ENCODE data around the gene SH3BP5. TPM values are rescaled to one million over a fixed set of nuclear protein-coding genes. Genes with fewer than 3 reads are reported as not detected.

Gene SH3BP5
- total RNA-seq, 2 donors from 2014 or later = 5.5 to 9.3 TPM

DNA sequence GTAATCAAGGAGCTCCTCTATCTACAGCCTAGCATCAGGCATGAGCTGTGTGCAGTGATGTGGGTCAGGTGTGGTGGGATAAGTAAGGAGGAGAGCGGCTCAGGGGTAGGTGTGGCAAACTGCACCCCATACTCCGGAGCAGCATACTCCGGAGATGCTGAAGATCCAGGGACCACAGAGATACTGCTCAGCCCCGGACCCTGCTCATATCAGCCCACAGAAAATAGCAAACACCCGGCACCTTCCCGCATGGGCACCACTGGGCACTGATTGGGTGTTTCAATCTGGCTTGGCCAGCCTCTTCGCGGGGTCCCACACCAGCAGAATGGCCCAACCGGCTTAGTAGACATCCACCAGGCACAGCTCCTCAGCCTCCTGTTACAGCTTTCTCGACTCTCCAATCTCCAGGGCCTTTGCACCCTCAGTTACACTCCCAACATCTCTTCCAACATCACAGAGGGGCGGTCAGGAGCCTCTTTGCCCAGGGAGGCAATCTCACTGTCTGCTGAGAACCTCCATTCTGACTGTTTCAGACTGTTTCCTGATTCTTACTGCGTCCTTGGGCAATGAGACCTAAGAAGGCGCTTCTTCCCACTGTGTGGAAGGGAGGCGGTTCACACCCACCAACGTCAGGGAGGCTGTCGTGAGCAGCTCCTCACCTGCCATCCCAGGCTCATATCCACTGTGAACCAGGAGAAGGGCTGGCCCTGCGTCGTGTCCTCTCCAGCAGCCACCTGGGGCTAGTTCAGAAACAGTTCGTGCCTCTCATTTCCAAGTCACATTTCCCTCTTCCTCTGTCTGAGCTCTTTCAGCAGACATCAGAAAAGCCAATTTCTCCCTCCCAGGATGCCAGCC is 66.5 kb downstream of the SH3BP5 start:
- Histone ChIP-seq H3K27ac (no peak overlapping the region), H3K9ac (ENCODE audit: low read depth in 2 of 2, low read length in 2 of 2) (no peak overlapping the region), H3K27me3 (no peaks in the 10 kb centered on the region), H3K4me3 (no peak overlapping the region), H3K4me1 (no peaks in the 10 kb centered on the region), H3K36me3 (no peaks in the 10 kb centered on the region), H3K9me3 (no peaks in the 10 kb centered on the region)
- no peak for DNase-seq
- TF ChIP-seq, protein P1, sequence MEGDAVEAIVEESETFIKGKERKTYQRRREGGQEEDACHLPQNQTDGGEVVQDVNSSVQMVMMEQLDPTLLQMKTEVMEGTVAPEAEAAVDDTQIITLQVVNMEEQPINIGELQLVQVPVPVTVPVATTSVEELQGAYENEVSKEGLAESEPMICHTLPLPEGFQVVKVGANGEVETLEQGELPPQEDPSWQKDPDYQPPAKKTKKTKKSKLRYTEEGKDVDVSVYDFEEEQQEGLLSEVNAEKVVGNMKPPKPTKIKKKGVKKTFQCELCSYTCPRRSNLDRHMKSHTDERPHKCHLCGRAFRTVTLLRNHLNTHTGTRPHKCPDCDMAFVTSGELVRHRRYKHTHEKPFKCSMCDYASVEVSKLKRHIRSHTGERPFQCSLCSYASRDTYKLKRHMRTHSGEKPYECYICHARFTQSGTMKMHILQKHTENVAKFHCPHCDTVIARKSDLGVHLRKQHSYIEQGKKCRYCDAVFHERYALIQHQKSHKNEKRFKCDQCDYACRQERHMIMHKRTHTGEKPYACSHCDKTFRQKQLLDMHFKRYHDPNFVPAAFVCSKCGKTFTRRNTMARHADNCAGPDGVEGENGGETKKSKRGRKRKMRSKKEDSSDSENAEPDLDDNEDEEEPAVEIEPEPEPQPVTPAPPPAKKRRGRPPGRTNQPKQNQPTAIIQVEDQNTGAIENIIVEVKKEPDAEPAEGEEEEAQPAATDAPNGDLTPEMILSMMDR (IDR thresholded peaks at IDR 0.05) = no peak
- intact Hi-C loops (cut with DNase I) = loop anchor here (5.0 kb wide), 2 partner anchors 66 to 111 kb away; partner anchors contain the start of gene SH3BP5

DNA sequence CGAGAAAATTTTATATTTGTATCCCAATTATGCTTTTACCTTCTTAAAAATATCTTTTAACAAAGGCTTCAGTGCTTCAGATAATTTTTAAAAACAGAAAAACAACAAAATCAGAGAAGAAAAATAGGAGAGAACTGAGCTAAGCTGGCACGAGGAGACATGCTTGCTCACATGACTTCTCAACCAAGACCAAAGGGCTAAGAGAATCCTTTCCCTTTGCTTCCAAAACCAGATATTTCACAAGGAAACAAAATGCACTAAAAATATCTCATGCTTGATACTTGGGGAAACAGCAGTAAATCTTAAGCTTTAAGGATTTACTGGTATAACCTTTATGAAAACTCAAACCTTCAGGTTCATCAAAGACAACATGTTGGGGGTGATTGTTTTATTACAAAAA is 67.9 kb downstream of the SH3BP5 start:
- Histone ChIP-seq H3K36me3 (no peaks in the 10 kb centered on the region), H3K27ac (no peak overlapping the region), H3K4me3 (no peak overlapping the region), H3K9me3 (no peaks in the 10 kb centered on the region), H3K27me3 (no peaks in the 10 kb centered on the region), H3K4me1 (no peaks in the 10 kb centered on the region), H3K9ac (ENCODE audit: low read depth in 2 of 2, low read length in 2 of 2) (no peak overlapping the region)
- TF ChIP-seq, protein P1 (IDR thresholded peaks at IDR 0.05) = no peak
- intact Hi-C loops (cut with DNase I) = no loop called here
- no peak for DNase-seq

DNA sequence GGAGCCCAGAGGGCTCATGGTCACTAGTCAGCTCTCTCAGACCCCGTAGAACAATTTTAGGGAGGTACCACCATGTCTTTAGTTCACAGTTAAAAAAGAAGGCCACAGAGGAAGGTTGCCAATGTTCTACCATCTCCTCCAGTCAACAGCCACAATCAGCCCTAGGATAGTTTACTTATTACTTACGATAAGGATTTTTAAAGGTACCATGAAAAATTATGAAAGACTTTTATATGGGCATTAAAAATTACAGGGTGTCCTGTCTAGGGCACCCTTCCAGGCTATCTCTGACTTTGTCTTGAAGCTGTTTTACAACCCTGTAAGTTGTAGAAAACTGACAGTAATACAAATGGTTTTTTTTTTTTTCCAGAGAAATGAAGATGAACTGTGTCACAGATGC is 68.5 kb downstream of the SH3BP5 start:
- Histone ChIP-seq H3K9ac (ENCODE audit: low read depth in 2 of 2, low read length in 2 of 2) (no peak overlapping the region), H3K9me3 (no peaks in the 10 kb centered on the region), H3K27me3 (no peaks in the 10 kb centered on the region), H3K36me3 (no peaks in the 10 kb centered on the region), H3K27ac (no peak overlapping the region), H3K4me3 (no peak overlapping the region), H3K4me1 (no peaks in the 10 kb centered on the region)
- DNase-seq = no peak
- TF ChIP-seq, protein P1 (IDR thresholded peaks at IDR 0.05) = no peak
- intact Hi-C loops (cut with DNase I) = no loop called here

DNA sequence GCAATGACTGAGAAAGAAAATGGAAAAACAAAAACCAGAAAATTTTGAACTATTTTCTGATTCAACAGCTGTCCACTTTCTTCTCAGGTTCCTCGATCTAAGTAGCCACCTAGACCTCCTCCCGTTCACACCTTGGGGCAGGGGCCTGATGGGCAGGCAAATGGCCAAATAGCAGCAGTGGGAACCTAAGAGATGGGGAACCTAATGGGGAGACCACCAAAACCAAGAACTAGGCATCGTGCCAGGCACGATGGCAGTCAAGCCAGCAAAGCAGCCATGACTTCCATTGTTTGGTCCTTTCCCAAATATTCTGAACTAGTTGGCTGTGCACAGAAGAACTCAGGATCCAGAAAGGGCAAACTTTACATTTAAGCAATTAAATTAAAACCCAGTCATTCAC is 69.3 kb downstream of the SH3BP5 start:
- no peak overlapping the region for H3K9ac ChIP-seq (ENCODE audit: low read depth in 2 of 2, low read length in 2 of 2)
- no peaks in the 10 kb centered on the region for H3K27me3 ChIP-seq
- intact Hi-C loops (cut with DNase I) = no loop called here
- no peaks in the 10 kb centered on the region for H3K36me3 ChIP-seq
- DNase-seq = no peak
- no peaks in the 10 kb centered on the region for H3K9me3 ChIP-seq
- no peak overlapping the region for H3K27ac ChIP-seq
- no peak overlapping the region for H3K4me3 ChIP-seq
- TF ChIP-seq, protein P1 (IDR thresholded peaks at IDR 0.05) = no peak
- H3K4me1 ChIP-seq = no peaks in the 10 kb centered on the region

DNA sequence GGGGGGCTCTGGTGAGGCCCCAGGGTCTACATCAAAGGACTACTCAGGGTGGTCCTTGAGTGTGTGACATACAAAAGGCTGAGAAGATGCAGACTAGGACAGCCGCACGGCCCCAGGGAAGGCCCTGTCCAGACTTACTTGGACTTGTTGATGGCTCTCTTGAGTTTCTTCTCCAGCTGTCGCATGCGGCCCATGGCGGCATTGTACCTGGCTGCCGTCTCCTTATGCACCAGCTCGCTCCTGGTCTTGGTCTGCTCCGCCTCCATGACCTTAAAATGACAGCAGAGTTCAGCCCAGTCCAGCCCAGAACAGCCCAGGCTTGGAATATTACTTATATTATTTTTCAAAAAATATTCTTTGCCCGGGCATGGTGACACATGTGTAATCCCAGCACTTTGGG is 70.4 kb downstream of the SH3BP5 start:
- H3K9me3 ChIP-seq = no peaks in the 10 kb centered on the region
- no peaks in the 10 kb centered on the region for H3K36me3 ChIP-seq
- no peak overlapping the region for H3K9ac ChIP-seq (ENCODE audit: low read depth in 2 of 2, low read length in 2 of 2)
- TF ChIP-seq, protein P1 (IDR thresholded peaks at IDR 0.05) = no peak
- no peak overlapping the region for H3K27ac ChIP-seq
- no peak for DNase-seq
- no peak overlapping the region for H3K4me3 ChIP-seq
- intact Hi-C loops (cut with DNase I) = no loop called here
- no peaks in the 10 kb centered on the region for H3K4me1 ChIP-seq
- H3K27me3 ChIP-seq = no peaks in the 10 kb centered on the region
